HG03432 (cell line): Measurements from ENCODE around the gene LYAR.
A peak's percentile ranks its signal among the peaks of the same experiment; 100 is the strongest.
"Not testable (repeated sequence)": the region's sequence is repeated elsewhere in the genome, so short reads cannot be mapped to it uniquely, and the experiment has no call there.

ENCODE experiments used
- ATAC-seq: cut with Tn5 transposase; IDR thresholded peaks from one replicate; pipeline ENCODE4 v1.9.1; 2021; ENCODE audit warnings: mild to moderate bottlenecking, moderate library complexity; ENCODE audit not compliant: unreplicated experiment

LYAR gene

DNA sequence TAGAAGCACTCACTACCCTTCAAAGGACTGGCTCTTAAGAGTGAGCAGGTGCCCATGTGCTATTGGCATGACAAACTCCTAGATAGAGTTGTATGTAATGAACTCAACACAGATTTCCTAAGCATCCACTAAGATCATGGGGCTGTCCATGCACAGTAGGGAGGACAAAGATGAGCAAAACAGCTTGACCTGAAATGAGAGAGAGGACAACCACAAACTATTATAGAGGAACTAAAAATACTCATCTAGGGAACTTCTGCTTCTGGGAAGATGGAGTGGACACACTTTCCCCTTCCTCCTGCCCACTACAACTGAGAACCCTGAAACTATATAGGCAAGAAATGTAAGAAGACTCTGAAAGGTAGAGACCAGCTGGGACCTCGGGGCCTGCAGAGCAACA, 21.2 kb downstream of the LYAR start:
- no peak for ATAC-seq

GRCh38 chr4:4267981-4268380, 22.0 kb downstream of the LYAR start:
- ATAC-seq: no peak

GRCh38 chr4:4260185-4260751, 29.7 kb downstream of the LYAR start:
- ATAC-seq: peak; percentile 78

GRCh38 chr4:4259484-4260100, 30.4 kb downstream of the LYAR start:
- no peak for ATAC-seq

GRCh38 chr4:4257705-4258104, 32.2 kb downstream of the LYAR start:
- not testable (repeated sequence) for ATAC-seq

- no peak for ATAC-seq
Measured at GRCh38 chr4:4256799-4257198, 33.2 kb downstream of the LYAR start.

DNA sequence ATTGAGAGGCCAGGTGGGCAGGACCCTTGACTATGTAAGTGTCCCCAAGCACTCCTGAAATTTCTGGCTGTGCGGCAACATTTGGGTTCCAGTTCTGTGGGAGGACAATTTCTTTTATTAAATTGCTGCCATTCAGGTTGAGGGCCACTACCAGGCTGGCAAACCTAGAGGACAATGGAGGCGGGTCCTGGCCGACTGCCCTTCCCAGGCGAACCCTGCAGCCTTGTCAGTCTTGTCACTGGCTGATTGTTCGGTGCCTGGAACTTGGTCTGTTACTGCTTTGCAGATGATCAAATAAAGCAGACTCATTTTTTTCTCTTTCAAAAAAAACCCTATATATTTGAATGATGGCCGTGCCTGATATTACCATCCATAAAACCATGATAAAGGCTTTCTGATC, 35.3 kb downstream of the LYAR start:
- no peak for ATAC-seq

- no peak for ATAC-seq
Measured at GRCh38 chr4:4254199-4254598, 35.8 kb downstream of the LYAR start.

GRCh38 chr4:4249866-4250265, 40.1 kb downstream of the LYAR start:
- ATAC-seq: no peak

GRCh38 chr4:4249342-4249741, 40.6 kb downstream of the LYAR start:
- not testable (repeated sequence) for ATAC-seq

- no peak for ATAC-seq
Measured at GRCh38 chr4:4248885-4249203, 41.1 kb downstream of the LYAR start.

DNA sequence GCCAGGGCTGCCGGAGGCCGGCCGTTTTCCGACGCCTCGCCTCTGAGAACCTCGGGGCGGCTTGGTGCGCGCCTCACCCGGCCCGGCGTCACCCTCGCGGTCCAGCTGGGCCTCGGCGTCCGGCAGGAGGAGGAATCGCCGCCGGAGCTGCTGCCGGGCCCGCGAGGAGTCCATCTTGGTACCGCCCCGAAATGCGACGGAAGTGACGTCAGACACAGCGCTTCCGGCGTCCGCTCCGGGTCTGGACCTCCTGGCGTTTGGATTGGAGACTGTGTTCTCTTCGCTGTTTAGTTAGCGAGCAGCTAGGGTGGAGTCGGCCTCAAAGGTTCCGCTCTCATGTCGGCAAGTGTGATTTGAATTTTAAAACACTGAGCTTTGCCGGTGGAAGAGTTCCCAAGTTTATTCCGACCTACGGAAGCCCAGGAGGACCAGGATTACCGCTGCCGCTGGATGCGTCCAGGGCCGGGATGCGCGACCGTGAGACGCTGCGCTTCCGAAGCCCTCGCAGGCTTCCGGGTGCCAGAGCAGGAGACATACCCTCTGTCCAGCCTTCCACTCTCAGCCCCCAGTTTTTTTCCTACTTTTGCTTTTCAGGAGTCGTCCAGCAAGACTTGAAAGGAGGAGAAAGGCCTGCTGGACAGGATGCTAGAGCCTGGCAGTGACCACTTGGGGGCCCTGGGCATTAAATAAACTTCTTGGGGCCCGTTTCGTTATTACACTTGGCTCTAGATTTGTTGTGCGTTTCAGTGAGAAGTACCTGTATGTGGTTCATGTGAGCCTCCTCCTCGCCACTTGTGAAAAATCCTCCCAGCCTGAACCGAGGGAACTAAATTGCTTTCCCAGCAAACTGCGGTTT, 41.7 kb downstream of the LYAR start, which contains the start of gene TMEM128:
TSS of gene TMEM128 (minus strand) at position 195 of the 856 bp plus-strand sequence. CDS start at position 174, 21 bp downstream.
- ATAC-seq: peak; percentile 97

GRCh38 chr4:4247696-4248028, 42.3 kb downstream of the LYAR start:
- ATAC-seq: peak; percentile 11

DNA sequence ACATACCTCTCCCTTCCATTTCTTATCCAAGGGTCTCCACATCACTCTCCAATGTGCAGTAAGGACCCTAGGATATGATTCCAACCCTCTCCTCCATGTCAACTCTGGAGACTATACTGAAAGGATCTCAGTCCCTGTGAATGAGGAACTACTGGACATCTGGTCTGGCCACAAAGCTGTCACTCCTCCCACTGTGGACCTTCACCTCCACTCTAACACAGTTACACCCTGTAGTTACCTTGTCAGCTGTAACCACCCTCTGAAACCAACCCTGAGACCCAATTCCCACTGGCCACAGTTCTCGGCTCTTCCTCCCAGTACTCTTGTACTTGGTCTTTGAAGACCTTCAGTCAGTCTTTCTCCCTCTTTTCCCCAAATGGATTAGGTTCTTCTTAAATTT, 44.8 kb downstream of the LYAR start:
- no peak for ATAC-seq

DNA sequence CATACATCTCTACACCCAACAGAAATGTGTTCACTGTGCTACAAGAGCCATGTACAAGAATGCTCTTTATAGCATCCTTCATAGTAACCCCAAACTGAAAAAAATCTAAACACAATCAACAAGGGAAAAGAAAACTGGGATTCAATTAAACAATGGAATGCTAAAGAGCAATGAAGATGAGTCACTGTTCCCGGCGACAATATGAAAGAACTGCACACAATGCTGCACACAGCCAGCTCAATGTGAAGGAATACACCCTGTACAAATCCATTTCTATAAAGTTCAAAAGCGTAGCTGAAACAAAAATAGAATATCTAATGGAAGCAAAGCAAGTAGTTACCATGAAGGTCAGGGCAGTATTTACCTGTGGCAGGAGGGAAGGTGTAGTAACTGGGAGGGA, 50.4 kb downstream of the LYAR start:
- not testable (repeated sequence) for ATAC-seq

DNA sequence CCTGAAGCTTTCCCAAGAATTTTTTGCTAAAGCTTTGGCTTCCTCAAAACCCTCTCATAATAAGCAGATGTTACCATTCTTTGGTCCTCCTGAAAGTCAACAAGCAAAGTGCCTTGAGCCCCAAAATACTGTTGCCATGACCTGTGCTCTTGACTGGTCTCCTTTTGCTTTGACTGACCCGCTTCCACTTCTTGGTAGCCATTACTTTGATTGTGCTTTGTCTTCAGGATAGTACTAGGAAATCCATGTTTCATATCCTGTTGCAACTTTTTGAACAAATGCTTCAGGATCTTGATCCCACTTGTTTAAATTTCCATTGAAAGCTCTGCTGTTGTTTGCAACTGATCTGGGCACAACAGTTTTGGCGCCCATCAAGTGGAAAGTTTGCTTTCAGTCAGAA, 56.3 kb downstream of the LYAR start:
- ATAC-seq: no peak

DNA sequence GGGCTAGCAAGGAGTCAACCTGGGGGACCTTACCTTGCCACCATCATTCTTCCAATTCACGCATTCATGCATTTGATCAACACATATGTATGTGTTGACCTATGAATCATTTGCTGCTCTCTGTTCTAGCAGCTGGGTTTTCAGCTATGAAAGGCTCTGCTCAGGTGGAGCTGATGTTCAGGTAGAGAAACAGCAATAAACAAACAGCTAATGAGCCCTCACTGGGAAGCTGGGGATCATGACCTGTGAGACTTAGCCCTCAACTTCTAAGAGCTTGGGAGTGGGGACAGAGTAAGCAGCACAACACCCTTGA, 61.6 kb downstream of the LYAR start:
- no peak for ATAC-seq

DNA sequence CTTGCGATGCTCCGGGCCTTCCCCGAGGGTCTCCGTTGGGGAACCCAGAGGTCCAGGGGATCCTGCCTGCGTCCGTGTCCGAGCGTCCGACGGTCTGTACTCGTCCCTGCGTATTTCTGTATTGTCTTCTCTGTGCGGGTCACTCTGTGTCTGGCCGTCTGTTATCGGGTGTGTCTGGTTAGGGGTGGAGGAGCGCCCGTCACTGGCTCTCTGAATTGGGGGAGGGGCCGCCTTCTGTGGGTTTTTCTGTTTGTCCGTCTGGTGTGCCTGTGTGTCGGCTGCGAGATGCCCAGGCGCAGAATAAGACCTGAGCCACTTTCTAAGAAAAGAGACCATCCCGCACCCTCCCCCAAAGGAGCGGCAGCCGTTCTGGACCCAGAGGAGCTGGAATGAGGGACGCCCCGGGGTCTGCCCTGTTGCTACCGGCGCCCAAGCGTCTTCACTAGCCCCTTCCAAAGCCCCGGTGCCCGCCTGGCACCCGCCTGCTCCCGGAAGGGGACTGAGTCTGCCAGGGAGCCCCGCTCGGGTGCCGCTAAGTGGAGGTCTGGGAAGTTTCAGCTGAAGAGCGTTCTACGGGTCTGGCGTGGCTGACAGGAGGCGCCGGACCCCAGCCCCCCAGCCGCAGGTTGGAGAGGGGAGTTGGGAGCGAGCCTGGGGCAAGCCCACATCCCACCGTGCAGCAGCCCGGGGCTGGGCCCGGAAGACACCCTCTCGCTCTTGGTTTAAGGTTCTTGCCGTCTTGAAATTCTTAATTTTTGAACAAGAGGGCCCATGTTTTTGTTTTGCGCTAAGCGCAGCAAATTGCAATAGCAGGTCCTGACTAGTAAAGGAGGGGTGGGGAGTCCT, 62.2 kb downstream of the LYAR start:
- ATAC-seq: no peak

- ATAC-seq: no peak
Measured at GRCh38 chr4:4226606-4227438, 63.1 kb downstream of the LYAR start, which contains the start of gene OTOP1. TSS of gene OTOP1 (minus strand) at chr4:4226929. CDS start at chr4:4226864, 65 bp downstream.

DNA sequence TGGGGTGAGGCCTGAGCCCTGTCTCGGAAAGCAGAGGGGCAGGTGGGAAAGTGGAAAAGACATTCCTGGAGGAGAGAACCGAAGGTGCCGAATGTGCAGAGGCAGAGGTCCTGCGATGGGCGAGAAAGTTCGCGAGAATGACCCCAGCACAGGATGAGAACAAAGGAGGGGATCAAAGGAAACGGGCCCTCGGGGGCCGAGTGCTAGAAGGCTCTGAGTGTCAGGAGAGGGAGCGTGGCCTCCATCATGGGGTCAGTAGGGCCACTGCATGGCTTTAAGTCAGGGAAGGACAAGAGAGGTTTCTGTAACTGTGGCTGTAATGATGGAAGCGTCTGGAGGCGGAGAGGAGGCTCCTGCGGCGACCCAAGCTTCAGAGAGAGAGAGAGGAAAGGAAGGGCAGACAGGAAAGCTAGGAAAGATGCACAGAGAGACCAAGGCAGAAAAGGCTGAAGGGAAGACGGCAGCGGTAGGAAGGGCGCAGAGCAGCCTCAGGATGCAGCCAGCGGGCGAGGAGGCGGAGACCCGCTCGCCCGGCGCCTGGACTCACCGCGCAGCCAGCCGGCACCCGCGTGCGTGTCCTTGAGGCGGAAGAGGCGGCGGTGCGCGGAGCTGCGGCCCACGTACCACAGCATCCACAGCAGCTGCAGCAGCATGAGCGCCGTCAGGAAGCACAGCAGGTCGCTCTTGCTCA, 63.9 kb downstream of the LYAR start:
- no peak for ATAC-seq
